ENCODE measurements around the gene DYNLT2B.

The DYNLT2B gene

GRCh38 chr3:196287440-196288140, 30.4 kb downstream of the DYNLT2B start, which contains the start of gene PCYT1A:
TSS of gene PCYT1A (minus strand) at chr3:196287726. CDS start at chr3:196270531, 17,195 bp downstream.
- TF ChIP-seq, protein P1, sequence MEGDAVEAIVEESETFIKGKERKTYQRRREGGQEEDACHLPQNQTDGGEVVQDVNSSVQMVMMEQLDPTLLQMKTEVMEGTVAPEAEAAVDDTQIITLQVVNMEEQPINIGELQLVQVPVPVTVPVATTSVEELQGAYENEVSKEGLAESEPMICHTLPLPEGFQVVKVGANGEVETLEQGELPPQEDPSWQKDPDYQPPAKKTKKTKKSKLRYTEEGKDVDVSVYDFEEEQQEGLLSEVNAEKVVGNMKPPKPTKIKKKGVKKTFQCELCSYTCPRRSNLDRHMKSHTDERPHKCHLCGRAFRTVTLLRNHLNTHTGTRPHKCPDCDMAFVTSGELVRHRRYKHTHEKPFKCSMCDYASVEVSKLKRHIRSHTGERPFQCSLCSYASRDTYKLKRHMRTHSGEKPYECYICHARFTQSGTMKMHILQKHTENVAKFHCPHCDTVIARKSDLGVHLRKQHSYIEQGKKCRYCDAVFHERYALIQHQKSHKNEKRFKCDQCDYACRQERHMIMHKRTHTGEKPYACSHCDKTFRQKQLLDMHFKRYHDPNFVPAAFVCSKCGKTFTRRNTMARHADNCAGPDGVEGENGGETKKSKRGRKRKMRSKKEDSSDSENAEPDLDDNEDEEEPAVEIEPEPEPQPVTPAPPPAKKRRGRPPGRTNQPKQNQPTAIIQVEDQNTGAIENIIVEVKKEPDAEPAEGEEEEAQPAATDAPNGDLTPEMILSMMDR (IDR thresholded peaks at IDR 0.05; ENCODE audit: low read depth, low read length), result no peak
- H3K4me3 ChIP-seq (replicated peaks in 1 of 2; ENCODE audit: low read depth in 2 of 2, low read length in 2 of 2), result peak within 1 kb of the TSS; percentile 99 to 100
- DNase-seq (ENCODE audit: low read depth in 2 of 2), result peak; percentile 96 to 97

- peak; percentile 26 to 36 for DNase-seq (ENCODE audit: low read depth in 2 of 2)
- TF ChIP-seq, protein P1 (IDR thresholded peaks at IDR 0.05; ENCODE audit: low read depth, low read length), result no peak
- H3K4me3 ChIP-seq (replicated peaks in 1 of 2; ENCODE audit: low read depth in 2 of 2, low read length in 2 of 2), result peak overlapping the region; percentile 99 to 100
These were observed 31.0 kb downstream of the DYNLT2B start for GRCh38 chr3:196287090-196287439.

DNA sequence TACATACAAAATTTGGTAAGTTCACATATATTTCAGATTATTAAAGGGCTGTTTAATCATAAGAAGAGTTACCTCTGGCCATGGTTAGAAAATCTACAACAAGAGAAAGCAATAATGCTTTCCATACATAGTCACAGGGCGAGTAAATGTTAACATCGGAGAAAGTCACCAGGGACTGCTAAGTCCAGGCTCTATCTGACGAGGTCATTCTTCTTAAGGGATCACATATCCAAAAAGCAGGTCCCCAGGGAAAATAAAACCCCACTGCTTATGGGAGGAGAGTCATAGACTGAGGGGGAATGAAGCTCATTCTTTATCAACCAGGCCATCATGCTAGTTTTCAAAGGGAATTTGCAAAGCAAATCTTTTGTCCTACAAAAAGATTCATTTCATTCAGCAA, 33.6 kb downstream of the DYNLT2B start:
- TF ChIP-seq, protein P1 (IDR thresholded peaks at IDR 0.05; ENCODE audit: low read depth, low read length), result no peak
- peak in 1 of 2 donors; percentile 59 for DNase-seq (ENCODE audit: low read depth in 2 of 2)
- no peak overlapping the region for H3K4me3 ChIP-seq (replicated peaks in 1 of 2; ENCODE audit: low read depth in 2 of 2, low read length in 2 of 2)

DNA sequence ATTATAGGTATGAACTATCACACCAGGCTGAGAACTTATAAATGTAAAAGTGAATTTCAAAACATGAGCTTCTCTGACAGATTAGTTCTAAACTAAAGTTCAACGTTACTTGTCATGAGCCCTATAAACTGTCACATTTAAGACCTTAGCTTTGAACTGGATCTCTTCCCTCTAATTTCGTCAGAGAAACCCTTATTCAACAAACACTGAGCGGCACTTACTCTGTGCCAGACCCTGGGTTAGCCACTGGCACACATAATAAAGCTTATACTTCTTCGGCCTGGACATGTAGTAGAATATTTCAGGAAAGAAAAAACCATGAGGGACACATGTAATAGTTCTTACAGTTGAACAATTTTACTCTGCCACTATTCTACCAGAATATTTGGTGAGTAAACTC, 36.1 kb downstream of the DYNLT2B start:
- TF ChIP-seq, protein P1 (IDR thresholded peaks at IDR 0.05; ENCODE audit: low read depth, low read length), result no peak
- no peak overlapping the region for H3K4me3 ChIP-seq (replicated peaks in 1 of 2; ENCODE audit: low read depth in 2 of 2, low read length in 2 of 2)
- DNase-seq (ENCODE audit: low read depth in 2 of 2), result no peak

DNA sequence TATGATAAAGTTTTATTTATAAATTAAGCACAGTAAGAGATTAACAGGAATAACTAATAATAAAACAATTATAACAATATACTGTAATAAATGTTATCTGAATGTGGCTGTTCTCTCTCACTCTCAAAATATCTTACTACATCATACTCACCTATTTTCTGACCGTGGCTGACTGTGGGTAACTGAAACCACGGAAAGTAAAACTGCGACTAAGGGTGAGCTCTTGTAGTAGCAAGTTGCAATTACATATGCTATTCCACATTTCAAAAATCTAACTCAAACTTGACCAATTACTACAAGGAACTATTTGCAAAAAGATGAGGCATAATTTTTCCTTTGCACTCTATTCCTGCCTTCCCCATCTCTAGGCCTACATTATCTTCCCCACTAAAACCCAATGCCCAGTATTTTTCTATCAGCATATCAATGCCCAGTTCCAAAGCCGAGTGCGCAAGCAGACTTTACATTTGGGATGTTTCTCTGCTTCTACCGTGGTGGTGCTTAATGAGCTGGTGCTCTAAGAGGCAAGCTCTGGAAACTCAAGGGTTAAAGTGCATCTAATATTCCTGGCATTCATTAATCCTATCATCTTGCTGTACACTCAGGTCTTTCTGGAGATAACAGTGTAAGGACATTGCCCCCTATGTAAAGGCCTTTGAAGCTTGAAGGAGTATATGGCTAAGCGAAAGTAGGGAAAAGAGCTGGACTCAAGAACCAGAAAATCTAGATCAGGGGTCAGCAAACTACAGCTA, 37.2 kb downstream of the DYNLT2B start:
- H3K4me3 ChIP-seq (replicated peaks in 1 of 2; ENCODE audit: low read depth in 2 of 2, low read length in 2 of 2), result no peak overlapping the region
- TF ChIP-seq, protein P1 (IDR thresholded peaks at IDR 0.05; ENCODE audit: low read depth, low read length), result no peak
- no peak for DNase-seq (ENCODE audit: low read depth in 2 of 2)

GRCh38 chr3:196275126-196275525, 42.9 kb downstream of the DYNLT2B start:
- no peak overlapping the region for H3K4me3 ChIP-seq (replicated peaks in 1 of 2; ENCODE audit: low read depth in 2 of 2, low read length in 2 of 2)
- DNase-seq (ENCODE audit: low read depth in 2 of 2), result peak; percentile 17 to 32
- TF ChIP-seq, protein P1 (IDR thresholded peaks at IDR 0.05; ENCODE audit: low read depth, low read length), result no peak

All from cardiac fibroblast (primary cell).